ENCODE data around the gene CNTNAP2.
A peak's percentile ranks its signal among the peaks of the same experiment; 100 is the strongest.
"Not testable (repeated sequence)": the region's sequence is repeated elsewhere in the genome, so short reads cannot be mapped to it uniquely, and the experiment has no call there.

The CNTNAP2 gene

DNA sequence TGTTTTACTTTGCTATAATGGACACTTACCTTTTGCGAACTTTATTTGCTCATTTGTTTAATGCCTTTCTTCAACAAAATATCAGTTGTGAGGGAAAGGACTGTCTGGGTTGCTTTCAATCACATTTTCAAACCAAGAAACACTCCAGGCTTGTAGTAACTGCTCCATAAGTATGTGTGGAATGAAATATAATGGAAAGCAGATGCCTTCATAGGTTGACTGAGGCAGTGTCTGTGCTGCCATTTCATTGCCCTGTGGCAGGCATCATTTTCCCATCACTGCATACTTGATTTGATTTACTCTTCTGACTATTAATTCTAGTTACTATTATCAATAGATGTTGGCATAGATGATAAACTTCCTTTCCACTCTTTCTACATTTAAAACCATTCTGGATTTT is 762.3 kb downstream of the CNTNAP2 start:
- no peak for DNase-seq (ENCODE audit: low read depth, low spot score)

DNA sequence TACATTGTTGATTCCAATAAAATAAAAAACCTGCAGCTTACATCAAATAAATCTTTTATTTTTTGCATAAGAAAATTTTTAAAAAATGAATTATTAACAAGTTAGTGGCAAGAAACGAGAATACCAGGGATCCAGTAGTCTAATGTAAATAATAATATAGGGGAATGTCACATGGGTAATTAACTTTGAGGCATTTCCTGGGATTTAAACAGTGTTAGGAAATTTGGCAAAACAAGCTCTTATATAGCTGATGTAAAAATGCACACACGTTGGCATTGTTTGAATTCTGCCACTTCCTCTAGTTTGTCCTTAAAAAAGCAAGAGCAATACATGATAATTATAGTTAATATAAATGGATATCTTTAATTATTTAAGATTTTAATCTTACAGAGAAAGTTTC is 768.6 kb downstream of the CNTNAP2 start:
- DNase-seq (ENCODE audit: low read depth, low spot score) = no peak

DNA sequence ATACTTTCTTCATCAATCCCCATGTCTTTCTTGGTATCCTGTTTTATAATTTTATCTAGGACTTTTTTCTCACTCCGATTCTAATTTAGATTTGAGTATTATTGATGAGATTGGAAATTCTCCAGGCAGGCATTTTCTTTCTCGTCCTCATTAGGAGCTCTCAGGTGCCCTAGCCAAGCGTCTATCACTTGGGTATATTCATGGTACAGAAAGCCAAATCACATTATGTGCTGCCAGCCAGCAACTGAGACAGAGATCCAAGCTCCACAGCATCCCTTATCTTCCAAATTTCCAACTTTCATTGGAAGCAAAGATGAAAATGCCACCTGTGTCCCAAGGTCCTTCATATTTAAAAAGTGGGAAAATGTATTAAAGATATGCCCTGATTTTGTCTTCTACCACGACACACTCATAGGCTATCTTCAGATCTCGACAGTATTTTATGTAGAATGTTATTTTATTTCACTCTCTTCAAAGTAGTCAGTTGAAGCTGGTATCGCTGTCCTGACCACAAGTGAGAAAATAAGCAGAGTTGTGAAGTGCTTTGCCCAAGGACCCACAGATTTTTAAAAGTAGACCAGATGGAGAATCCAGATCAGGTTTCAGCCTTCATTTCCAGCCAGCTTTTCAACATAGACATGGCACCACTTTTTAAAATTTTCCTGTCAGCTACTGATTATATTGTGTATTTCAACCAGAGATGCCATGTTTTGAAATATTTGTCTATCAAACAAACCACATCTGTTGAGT is 773.4 kb downstream of the CNTNAP2 start:
- no peak for DNase-seq (ENCODE audit: low read depth, low spot score)

DNA sequence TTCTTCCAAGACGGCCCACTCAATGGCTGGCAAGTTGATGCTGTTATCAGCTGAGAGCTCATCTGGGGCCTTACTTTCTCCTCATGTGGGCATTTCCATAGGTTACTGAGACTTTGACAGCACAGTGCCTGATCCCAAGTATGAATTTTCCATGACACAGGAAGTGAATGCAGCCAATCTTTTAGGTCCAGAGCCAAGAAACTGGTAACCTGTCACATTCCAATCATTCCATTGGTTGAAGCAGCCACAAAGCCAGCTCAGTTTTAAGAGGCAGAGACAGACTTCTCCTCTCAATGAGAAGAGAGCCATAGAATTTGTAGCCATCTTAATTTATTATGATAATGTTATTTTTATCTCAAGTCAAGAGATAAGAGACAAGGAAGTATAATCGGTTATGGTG is 775.5 kb downstream of the CNTNAP2 start:
- peak; percentile 28 for DNase-seq (ENCODE audit: low read depth, low spot score)

DNA sequence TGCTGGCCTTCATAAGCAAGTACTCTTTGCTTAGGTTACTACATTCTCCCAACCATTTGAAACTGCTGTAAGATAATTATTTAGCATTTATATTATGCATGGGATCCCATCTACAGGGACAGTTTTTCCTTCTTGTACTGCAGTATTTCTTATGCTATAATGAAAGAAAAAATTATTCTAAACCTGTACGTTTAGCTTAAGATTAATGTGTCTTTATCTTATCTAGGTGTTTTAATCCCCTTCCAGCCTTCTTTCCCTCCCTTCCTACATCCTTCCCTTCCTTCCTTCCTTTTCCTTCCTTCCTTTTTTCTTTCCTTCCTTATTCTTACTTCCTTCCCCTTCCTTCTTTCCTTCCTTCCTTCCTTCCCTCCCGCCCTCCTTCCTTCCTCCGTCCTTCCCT is 778.3 kb downstream of the CNTNAP2 start:
- no peak for DNase-seq (ENCODE audit: low read depth, low spot score)

DNA sequence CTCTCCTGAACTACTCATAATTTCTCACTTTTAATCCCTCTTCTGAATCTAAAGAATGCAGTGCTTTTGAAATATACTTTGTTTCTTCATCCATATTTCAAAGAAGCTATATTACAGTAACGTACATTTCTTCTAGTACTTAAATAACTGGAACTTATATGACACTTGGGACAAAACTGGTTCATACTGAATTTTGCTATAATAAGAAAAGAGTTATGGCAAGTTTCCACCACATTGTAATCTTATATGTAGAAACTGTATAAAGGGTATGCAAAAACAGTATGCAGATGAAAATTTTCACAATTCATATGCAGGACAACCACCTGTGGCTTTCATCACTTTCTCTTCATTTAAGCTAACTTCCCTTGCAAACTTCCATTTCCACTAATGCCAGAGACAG is 785.7 kb downstream of the CNTNAP2 start:
- DNase-seq (ENCODE audit: low read depth, low spot score) = no peak

DNA sequence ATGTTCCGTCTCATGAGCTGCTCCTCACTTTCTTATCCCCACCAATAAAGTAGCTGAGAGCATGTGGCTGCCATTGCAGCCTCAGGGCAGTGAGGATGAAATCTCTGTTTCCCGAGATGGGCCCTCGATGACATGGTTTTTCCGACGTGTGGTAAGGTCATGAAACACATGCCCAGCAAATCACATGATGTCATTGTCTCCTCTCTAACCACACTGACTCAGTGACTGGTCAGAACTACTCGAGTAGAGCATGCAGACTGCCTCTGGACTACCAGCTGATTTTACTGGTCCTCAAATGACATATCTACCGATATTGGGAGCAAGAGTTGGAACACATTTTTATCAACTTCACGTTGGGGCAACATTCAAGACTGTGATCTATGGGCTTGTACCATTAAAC is 786.1 kb downstream of the CNTNAP2 start:
- DNase-seq (ENCODE audit: low read depth, low spot score) = no peak

DNA sequence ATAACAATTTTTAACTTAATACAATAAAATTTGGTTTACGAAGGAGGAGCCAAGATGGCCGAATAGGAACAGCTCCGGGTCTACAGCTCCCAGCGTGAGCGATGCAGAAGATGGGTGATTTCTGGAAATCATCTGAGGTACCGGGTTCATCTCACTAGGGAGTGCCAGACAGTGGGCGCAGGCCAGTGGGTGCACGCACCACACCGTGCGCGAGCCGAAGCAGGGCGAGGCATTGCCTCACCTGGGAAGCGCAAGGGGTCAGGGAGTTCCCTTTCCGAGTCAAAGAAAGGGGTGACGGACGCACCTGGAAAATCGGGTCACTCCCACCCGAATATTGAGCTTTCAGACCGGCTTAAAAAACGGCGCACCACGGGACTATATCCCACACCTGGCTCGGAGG is 789.1 kb downstream of the CNTNAP2 start:
- DNase-seq (ENCODE audit: low read depth, low spot score) = not testable (repeated sequence)

DNA sequence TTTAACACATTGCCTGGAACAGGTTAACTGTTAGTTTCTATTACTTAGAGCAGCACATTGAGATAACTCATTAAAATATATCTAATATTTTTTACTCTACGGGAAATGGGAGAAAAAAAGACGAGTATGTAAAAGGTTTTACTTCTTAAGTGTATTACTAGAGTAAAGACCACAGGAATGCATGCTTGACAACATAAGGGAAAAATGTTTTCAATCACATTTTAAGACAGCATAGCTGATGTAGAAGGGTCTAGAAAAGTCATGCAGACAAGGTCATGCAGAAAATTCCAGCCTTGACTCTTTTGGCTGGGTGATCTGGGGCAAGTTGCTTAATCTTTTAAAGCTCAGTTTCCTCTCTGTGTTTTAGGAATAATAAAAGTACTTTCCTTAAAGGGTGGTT is 806.2 kb downstream of the CNTNAP2 start:
- DNase-seq (ENCODE audit: low read depth, low spot score) = no peak

DNA sequence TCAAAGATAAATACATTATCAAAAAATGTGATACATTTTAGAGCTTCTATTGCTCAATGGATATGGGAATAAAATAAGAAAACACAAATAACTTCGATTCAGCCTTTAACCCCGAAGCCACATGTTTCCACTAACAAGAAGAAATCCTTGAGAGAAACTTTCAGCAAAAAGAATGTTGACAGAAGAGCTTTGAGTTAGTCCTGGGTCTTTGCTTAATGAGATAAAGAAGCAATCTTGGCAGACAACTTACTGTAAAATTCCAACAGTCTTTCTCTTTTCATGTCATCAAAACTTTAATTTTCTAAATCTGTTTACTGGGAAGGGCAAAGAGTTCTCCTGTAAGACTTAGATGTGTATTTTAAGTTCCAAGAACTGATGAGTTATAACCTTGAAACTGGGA is 810.2 kb downstream of the CNTNAP2 start:
- no peak for DNase-seq (ENCODE audit: low read depth, low spot score)

DNA sequence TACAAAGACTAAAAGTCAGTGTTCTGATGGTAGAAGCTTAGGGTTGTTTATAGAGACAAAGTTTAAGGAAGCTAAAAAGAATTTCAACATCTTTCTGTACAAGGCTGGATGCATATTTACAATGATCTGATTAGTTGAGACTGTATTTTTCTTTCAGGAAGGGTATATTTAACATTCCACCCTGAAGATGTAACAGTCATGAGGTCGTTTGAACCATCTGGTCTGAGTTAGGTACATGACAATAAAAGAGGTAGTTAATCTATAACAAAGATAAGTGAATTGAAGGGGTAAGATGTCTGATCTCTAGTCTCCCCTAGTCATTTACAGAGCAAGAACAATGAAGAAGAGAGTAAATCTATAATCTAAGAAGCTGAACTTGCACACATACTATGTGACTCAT is 821.2 kb downstream of the CNTNAP2 start:
- no peak for DNase-seq (ENCODE audit: low read depth, low spot score)

DNA sequence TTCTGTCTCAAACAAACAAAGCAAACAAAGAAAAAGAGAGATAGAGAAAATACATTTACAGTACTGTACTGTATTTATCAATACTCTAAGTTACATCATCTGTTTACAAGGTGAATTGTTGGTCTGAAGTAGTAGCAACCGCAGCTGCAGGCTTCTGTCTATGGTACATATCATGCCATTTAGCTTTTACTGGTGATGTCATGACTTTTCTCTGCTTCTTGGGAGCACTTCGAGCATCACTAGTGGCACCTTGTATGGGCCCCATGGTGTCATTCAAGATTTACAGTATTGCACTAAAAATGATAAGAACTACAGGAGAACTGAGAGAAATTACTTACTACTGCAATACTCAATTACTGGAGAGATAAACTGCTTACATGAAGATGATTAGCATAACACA is 826.9 kb downstream of the CNTNAP2 start:
- DNase-seq (ENCODE audit: low read depth, low spot score) = no peak

DNA sequence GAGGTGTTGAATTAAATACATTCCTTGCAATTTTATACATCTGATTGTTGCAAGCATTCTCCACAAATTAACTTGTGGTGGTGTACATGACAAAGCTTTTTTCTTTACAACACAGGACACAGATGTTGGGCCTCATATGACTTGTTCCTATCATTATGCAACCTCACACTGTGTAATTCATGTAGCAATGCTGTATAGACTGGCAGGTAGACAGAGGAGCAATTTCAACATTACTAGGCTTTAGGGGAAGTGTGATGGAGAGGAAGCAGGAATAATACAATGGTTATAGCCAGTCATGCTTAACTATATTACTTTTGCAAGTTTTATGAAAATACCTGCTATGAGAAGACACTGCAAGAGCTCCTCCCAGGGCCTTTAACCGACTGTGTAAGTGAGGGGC is 832.1 kb downstream of the CNTNAP2 start:
- no peak for DNase-seq (ENCODE audit: low read depth, low spot score)

DNA sequence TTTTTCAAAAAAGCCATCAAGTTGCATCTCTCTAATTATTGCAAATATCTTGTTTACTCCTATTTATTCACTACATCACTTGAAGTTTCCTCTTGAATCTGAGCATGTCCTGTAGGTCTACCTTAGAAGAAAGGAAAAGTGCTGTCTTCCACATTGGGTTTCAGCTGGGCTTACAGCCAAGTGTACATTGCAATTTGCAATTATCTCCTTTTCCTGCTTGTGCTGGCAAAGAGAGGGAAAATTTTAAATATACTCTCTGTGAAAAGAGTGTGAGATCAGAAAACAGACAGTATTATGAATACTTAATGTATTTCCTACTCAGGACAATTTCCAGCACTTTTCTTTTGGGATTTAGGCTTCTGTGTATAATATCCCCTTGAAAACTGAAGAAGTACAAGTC is 839.7 kb downstream of the CNTNAP2 start:
- DNase-seq (ENCODE audit: low read depth, low spot score) = no peak

DNA sequence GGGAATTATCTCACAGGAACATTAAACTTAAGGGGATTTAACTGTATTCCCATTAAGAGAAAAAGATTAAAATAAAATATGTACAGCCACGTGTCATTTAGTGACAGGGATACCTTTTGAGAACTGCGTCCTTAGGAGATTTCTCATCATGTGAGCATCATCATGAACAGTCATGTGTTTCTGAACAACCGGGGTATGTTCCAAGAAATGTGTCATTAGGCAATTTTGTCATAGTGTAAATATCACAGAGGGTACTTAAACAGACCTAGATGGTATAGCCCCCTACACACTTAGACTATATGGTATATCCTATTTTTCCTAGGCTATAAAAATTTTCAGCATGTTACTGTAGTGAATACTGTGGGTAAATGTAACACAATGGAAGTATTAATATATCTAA is 840.3 kb downstream of the CNTNAP2 start:
- no peak for DNase-seq (ENCODE audit: low read depth, low spot score)

DNA sequence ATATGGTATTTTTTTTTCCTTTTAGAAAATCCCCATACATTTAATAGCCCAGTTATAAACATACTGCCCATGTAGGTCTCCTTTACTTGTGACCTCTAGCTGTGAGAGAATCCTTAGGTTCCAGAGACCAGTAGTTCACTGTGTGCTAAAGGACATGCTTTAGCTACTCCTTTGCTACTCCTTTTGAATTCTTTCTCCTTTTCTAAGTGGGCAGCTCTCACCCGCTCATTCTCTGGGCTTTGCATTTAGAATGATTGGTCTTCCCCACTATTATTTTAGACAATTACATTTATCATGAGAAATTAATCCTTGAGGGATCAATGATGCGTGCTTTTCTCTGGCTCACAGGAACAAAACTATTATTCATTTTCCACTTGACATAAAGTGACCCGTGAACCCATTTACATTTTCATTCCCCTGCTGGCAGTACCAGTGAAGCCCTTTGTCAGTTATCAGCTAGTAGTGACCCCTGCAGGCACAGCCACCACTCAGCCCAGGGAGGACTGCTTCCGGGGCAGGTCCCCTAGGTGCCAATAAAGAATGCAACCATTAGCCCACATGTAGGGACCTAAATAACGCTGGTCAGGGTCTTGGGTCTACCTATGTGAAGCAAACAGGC is 844.3 kb downstream of the CNTNAP2 start:
- DNase-seq (ENCODE audit: low read depth, low spot score) = peak; percentile 3

DNA sequence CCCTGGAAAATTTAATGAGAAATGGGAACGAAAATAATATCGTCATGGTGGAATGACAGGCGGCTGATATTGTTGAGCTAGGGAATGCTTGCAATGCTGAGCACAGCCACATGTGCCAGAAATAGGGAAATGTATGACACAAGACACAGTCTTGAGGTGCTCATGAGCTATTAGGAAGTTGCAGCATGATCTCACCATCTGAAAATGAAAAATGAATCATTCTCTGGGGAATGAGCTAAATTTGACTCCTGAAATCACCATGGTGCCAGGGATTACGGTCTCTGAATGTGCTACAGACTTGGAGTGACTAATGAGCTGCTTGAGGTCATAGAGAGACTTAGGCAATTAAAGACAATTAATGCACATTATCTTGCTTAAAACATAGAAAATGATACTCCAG is 845.0 kb downstream of the CNTNAP2 start:
- no peak for DNase-seq (ENCODE audit: low read depth, low spot score)

DNA sequence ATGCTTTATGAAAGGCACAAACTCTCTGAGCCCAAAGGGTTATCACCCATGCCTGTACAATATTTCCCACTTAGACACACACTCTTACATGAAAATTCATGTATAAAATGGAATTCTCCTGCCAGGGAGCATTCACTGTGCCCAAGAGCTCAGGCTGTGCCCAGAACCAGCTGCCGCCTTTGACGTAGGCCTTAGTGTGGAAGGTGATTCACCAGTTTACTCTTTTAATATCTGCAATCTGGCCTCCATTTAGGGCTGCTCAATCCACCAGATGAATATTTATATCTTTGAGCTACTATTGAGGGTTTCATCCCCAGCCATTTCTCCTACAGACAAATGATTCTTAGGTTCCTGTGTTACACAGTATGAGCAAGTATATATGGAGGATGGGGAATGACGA is 849.7 kb downstream of the CNTNAP2 start:
- DNase-seq (ENCODE audit: low read depth, low spot score) = no peak

DNA sequence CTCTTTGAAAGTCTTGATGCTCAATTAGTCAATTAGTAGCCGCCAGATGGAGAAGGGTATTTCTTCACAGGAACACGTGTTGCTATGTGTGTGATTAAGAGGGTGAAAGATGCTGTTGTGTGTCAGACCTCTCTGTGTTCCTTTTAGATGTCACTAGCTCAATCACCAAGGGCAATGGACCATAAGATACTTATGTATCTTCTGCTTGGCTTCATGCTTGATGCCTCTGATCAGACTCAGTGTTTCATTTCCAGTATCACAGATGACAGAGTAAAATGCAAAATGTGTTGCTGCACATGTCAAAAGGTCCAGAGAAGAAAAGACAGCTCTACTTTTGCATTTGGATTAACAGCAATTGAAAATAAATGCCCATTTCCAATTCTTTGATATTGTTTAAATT is 865.9 kb downstream of the CNTNAP2 start:
- no peak for DNase-seq (ENCODE audit: low read depth, low spot score)

DNA sequence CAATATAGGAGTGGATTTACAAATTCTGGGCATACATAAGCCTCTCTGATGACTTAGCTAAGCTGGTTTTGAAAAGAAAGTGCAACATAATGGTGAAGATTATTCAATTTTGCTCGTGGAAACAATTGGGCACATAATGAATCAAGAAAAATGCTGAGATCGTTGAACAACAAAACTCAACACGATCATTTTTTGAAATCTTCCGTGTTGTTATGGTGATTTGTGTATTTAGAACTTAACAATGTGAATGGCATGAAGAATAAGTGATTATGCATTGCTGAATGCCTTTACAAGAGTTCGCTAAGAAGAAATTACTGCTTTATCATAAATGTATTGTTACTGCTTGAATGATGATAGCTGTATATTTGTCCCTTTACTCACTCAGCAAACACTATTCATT is 875.0 kb downstream of the CNTNAP2 start:
- no peak for DNase-seq (ENCODE audit: low read depth, low spot score)

DNA sequence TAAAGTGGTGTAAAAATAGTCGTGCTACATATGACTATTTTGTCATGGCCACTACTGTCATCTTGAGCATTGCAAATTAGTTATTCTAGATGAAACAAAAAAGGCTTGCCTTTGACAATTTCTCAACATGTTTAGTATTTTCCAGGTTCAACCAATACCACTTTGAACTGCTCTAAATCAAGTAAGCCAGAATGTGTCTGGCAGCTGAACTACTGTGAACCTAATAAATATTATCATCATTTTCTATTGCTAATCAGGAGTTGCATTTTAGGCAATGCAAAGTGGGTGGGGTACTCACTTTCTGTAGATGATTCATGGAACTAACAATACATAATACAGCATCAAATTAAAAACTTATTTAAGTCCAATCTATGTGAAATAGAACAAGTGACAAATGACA is 877.2 kb downstream of the CNTNAP2 start:
- DNase-seq (ENCODE audit: low read depth, low spot score) = no peak

DNA sequence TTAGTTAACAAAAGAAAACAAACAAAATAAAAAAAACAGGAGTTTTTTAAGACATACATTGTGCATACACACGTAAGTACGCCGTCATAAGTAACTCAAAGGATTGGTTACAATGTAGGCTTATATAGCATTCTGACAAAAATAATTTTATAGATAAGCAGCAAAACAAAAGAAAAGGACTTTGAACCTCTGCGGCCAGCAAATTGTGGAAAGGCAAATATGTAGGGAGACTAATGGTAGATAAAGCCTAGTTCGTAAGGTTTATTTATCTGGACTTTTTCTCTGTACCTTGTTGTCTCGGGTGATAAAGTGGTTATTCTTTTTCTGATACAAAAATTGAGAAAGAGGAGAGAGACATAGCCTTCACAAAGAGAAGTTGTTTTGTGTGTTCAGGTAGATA is 891.9 kb downstream of the CNTNAP2 start:
- DNase-seq (ENCODE audit: low read depth, low spot score) = no peak

DNA sequence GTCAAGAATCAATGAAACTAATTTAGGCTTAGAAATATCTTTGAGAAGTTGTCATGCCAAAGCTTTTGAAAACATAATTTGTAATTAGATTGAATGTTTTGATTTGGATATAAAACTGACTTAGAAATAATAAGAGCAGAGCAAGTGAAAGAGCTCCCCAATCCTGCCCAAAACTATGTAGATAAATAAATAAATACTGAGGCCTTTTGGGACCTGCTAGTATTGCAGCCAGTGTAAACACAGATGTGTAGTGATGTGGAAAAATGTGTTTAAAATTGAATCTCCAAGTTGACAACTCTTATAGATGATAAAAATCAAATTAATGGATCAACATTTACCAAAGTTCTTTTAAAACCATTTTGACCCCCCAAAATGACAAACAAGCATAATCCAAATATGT is 896.1 kb downstream of the CNTNAP2 start:
- no peak for DNase-seq (ENCODE audit: low read depth, low spot score)

DNA sequence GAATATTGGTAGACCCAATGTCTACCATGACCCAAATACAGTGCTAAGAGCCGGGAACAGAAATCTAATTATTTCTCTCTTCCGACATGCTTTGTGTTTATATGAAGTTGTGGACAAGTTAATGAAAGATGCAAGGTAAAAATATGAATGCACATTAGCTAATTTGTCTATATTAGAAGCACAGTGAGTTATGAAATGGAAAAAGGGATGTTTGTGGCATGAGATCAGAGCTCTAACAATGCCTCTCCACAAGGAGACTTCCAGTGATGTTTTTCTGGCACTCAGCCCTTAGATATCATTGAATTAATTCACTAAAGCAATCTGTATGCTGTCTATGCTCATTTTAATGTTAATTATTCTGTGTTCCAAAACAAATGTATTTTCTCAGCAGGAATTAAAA is 897.2 kb downstream of the CNTNAP2 start:
- DNase-seq (ENCODE audit: low read depth, low spot score) = no peak

Data from iPS DF 19.7 (cell line).